Hepatocyte (in vitro differentiated cells): ENCODE measurements around the gene DEXI.

Source experiments
- EZH2 ChIP-seq: fragments of 200-600 bp; sonication (generic); IDR thresholded peaks from 2 replicates; pipeline ENCODE4 v1.6.1; 2016; ENCODE audit warnings: antibody characterized with exemption, mild to moderate bottlenecking, borderline replicate concordance
- EZH2phosphoT487 ChIP-seq: fragments of 200-600 bp; sonication (generic); IDR thresholded peaks from one replicate; pipeline ENCODE4 v1.6.1; 2018; ENCODE audit warnings: antibody characterized with exemption, mild to moderate bottlenecking, low read depth, moderate library complexity; ENCODE audit not compliant: unreplicated experiment, severe bottlenecking
- TF ChIP-seq, protein P1 (sequence below): fragments of 200-600 bp; sonication (generic); IDR thresholded peaks from 2 replicates; pipeline ENCODE4 v1.5.1; 2016; ENCODE audit warnings: antibody characterized with exemption, mild to moderate bottlenecking; ENCODE audit not compliant: poor library complexity

DNA sequence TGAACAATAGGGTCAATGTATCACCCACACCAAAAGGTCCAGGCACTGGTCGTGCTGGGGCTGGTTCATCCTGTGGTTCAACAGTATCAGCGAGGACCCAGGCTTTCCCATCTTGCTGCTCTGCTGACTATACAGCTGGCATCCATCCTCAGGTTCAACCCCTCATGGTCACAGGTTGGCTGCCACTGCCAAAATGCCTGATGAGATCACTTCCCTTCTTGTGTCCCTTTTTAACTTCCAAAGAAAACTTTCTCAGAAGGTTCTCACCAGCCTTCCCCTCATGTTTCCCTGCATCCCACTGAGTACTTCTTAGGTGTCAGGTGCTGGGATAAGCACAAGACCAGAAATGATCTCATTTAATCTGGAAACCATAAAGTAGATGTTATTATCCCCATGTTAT, 27.8 kb upstream of the DEXI start:
- no peak for TF ChIP-seq EZH2phosphoT487
- no peak for TF ChIP-seq EZH2
- TF ChIP-seq, protein P1, sequence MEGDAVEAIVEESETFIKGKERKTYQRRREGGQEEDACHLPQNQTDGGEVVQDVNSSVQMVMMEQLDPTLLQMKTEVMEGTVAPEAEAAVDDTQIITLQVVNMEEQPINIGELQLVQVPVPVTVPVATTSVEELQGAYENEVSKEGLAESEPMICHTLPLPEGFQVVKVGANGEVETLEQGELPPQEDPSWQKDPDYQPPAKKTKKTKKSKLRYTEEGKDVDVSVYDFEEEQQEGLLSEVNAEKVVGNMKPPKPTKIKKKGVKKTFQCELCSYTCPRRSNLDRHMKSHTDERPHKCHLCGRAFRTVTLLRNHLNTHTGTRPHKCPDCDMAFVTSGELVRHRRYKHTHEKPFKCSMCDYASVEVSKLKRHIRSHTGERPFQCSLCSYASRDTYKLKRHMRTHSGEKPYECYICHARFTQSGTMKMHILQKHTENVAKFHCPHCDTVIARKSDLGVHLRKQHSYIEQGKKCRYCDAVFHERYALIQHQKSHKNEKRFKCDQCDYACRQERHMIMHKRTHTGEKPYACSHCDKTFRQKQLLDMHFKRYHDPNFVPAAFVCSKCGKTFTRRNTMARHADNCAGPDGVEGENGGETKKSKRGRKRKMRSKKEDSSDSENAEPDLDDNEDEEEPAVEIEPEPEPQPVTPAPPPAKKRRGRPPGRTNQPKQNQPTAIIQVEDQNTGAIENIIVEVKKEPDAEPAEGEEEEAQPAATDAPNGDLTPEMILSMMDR = no peak
